Endothelial cell of umbilical vein (primary cell): ENCODE measurements around the gene C1orf159. TPM values are rescaled to one million over a fixed set of nuclear protein-coding genes. Genes with fewer than 3 reads are reported as not detected.

Source experiments
- BruUV-seq: library from RNA; stranded (reverse); fragments of 400-500 nt; replicated peaks from 2 replicates; lab custom pipeline; 2021; lab: Mats Ljungman, UMichigan
- CTCF ChIA-PET: fragments of 300-600, 350-600 bp; sonication (Branson Sonifier 250); formaldehyde crosslinking; loops from one replicate; lab custom pipeline; 2021; ENCODE audit warnings: antibody characterized with exemption, inconsistent platforms; lab: Charles Lee
- POLR2A ChIA-PET: fragments of 300-600, 350-600 bp; sonication (Branson Sonifier 250); formaldehyde crosslinking; loops from one replicate; lab custom pipeline; 2021; ENCODE audit warnings: antibody characterized with exemption, inconsistent platforms; lab: Charles Lee
- DNase-seq: peaks from one replicate; pipeline ENCODE4 v3.0.0-alpha.2; 2011; ENCODE audit warnings: low read depth, low spot score
- FAIRE-seq: peaks from 2 replicates; lab custom pipeline; 2011; peaks lifted over from hg19 to GRCh38; lab: Jason Lieb, UNC
- H2AFZ ChIP-seq: 2 replicates; pipeline ENCODE4 v1.6.0; 2012; ENCODE audit warnings: low read depth, low read length, control low read depth, inconsistent platforms
- H3K27ac ChIP-seq: 2 replicates; pipeline ENCODE4 v1.5.1; 2011; ENCODE audit warnings: low read depth, mild to moderate bottlenecking, control low read depth, low read length, moderate library complexity; ENCODE audit not compliant: insufficient read depth
- H3K27me3 ChIP-seq, 2 experiments: 2 replicates each; pipeline versions ENCODE4 v1.6.0 to v1.6.1; 2011; ENCODE audit warnings: low read length in 2 of 2, mixed read lengths in 1 of 2; ENCODE audit not compliant: control insufficient read depth in 2 of 2, insufficient read depth in 2 of 2
- H3K36me3 ChIP-seq, 2 experiments: 2 replicates in 1 of 2; 3 replicates in 1 of 2; pipeline ENCODE4 v1.5.1; 2011; ENCODE audit warnings: low read length in 2 of 2, mild to moderate bottlenecking in 1 of 2, moderate library complexity in 1 of 2; ENCODE audit not compliant: control insufficient read depth in 2 of 2, insufficient read depth in 2 of 2; ENCODE audit errors: extremely low read depth in 1 of 2
- H3K4me1 ChIP-seq: 3 replicates; pipeline ENCODE4 v1.5.1; 2011; ENCODE audit warnings: mild to moderate bottlenecking, low read length; ENCODE audit not compliant: control insufficient read depth, insufficient read depth; ENCODE audit errors: extremely low read depth
- H3K4me2 ChIP-seq: 2 replicates; pipeline ENCODE4 v1.6.1; 2011; ENCODE audit warnings: low read length, control low read depth, mixed read lengths; ENCODE audit not compliant: insufficient read depth
- H3K4me3 ChIP-seq, 3 experiments: fragments of 200-600 bp in 1 of 3; sonication (generic), shearing (Covaris generic) in 1 of 3; replicated peaks in 1 of 3; 2 replicates each; pipeline ENCODE4 v1.5.1; 2011 to 2016; ENCODE audit warnings: control low read depth in 3 of 3, low read length in 3 of 3, mild to moderate bottlenecking in 2 of 3, inconsistent platforms in 1 of 3, low read depth in 1 of 3, moderate library complexity in 1 of 3; ENCODE audit not compliant: insufficient read depth in 1 of 3
- H3K79me2 ChIP-seq: 2 replicates; pipeline ENCODE4 v1.6.0; 2012; ENCODE audit warnings: low read length, inconsistent platforms; ENCODE audit not compliant: control insufficient read depth, insufficient read depth
- H3K9ac ChIP-seq: replicated peaks from 2 replicates; pipeline ENCODE3; 2011; ENCODE audit warnings: low read length, control low read depth; ENCODE audit not compliant: insufficient read depth; ENCODE audit errors: extremely low read depth
- H3K9me1 ChIP-seq: replicated peaks from 3 replicates; pipeline ENCODE4 v1.6.0; 2011; ENCODE audit warnings: mild to moderate bottlenecking, low read length; ENCODE audit not compliant: control insufficient read depth, insufficient read depth; ENCODE audit errors: extremely low read depth
- H3K9me3 ChIP-seq: replicated peaks from 2 replicates; pipeline ENCODE4 v1.5.1; 2012; ENCODE audit warnings: low read length, inconsistent platforms; ENCODE audit not compliant: control insufficient read depth, insufficient read depth
- H4K20me1 ChIP-seq: replicated peaks from 2 replicates; pipeline ENCODE3; 2011; ENCODE audit warnings: mild to moderate bottlenecking, low read length; ENCODE audit not compliant: control insufficient read depth, insufficient read depth; ENCODE audit errors: extremely low read depth
- EZH2 ChIP-seq: IDR thresholded peaks from 2 replicates; pipeline ENCODE4 v1.6.1; 2012; ENCODE audit warnings: borderline replicate concordance, low read depth, mild to moderate bottlenecking, moderate library complexity, low read length, inconsistent platforms; ENCODE audit not compliant: severe bottlenecking
- FOS ChIP-seq: IDR thresholded peaks from 2 replicates; pipeline ENCODE4 v1.6.1; 2011; ENCODE audit warnings: mild to moderate bottlenecking, low read length, moderate library complexity, borderline replicate concordance; ENCODE audit not compliant: insufficient read depth
- GATA2 ChIP-seq: IDR thresholded peaks from 2 replicates; pipeline ENCODE4 v1.7.0; 2011; ENCODE audit warnings: low read depth, mild to moderate bottlenecking, moderate library complexity, mixed read lengths, low read length; ENCODE audit not compliant: insufficient read length, insufficient read depth
- JUN ChIP-seq: IDR thresholded peaks from 2 replicates; pipeline ENCODE4 v1.6.1; 2011; ENCODE audit warnings: borderline replicate concordance, low read depth; ENCODE audit not compliant: insufficient read length, insufficient read depth
- MYC ChIP-seq: IDR thresholded peaks from one replicate; pipeline ENCODE4 v1.6.1; 2011; ENCODE audit warnings: mild to moderate bottlenecking, low read depth, low read length
- POLR2A ChIP-seq: IDR thresholded peaks from 2 replicates; pipeline ENCODE4 v1.6.1; 2012; ENCODE audit warnings: low read depth, mild to moderate bottlenecking, control low read depth, low read length
- POLR2AphosphoS5 ChIP-seq: IDR thresholded peaks from 2 replicates; pipeline ENCODE4 v1.6.1; 2012; ENCODE audit warnings: low read depth, mild to moderate bottlenecking, control low read depth, low read length, moderate library complexity; ENCODE audit not compliant: insufficient read depth
- dilution Hi-C: fragments of 300-500 bp; cut with MboI; formaldehyde crosslinking; loops from one replicate; pipeline ENCODE4 v1.15.0; 2019; ENCODE audit warnings: low sequenced_read_pairs; ENCODE audit not compliant: extremely low pct_ligation_motif_present
- intact Hi-C: fragments of 100-400 bp; cut with micrococcal nuclease; formaldehyde crosslinking; loops from one replicate; pipeline ENCODE4 v1.10.0; 2022
- polyA plus RNA-seq, 4 experiments: library from polyadenylated mRNA; depleted of rRNA in 3 of 4; stranded (reverse) in 3 of 4; unstranded in 1 of 4; fragments of >200 nt; gene quantifications; 2 replicates each; pipeline versions ENCODE4 v1.2.1 to v1.2.3, GENCODE V29; 2011 to 2012; ENCODE audit warnings: missing spikeins in 1 of 4
- total RNA-seq: library from RNA; stranded (reverse); gene quantifications from 2 replicates; pipeline ENCODE4 v1.2.3, GENCODE V29; 2021
- TF ChIP-seq, protein P1 (sequence below), 2 donors: IDR thresholded peaks; 1 replicate in 1 of 2; 2 replicates in 1 of 2; pipeline ENCODE4 v1.5.1; 2011; ENCODE audit warnings: low read length in 2 of 2, mild to moderate bottlenecking in 2 of 2, moderate library complexity in 2 of 2, control low read depth in 1 of 2, inconsistent platforms in 1 of 2, low read depth in 1 of 2; ENCODE audit not compliant: insufficient read depth in 1 of 2; ENCODE audit errors: extremely low read depth in 1 of 2
- TF ChIP-seq, protein P2 (sequence below): IDR thresholded peaks from 2 replicates; pipeline ENCODE4 v1.6.1; 2011; ENCODE audit not compliant: insufficient read depth, insufficient read length

C1orf159 gene
- total and polyA plus RNA-seq, 2 donors (not counting 3 experiments of a cell fraction or from before 2014, with no cell fraction given): 16.1 to 20.1 TPM

DNA sequence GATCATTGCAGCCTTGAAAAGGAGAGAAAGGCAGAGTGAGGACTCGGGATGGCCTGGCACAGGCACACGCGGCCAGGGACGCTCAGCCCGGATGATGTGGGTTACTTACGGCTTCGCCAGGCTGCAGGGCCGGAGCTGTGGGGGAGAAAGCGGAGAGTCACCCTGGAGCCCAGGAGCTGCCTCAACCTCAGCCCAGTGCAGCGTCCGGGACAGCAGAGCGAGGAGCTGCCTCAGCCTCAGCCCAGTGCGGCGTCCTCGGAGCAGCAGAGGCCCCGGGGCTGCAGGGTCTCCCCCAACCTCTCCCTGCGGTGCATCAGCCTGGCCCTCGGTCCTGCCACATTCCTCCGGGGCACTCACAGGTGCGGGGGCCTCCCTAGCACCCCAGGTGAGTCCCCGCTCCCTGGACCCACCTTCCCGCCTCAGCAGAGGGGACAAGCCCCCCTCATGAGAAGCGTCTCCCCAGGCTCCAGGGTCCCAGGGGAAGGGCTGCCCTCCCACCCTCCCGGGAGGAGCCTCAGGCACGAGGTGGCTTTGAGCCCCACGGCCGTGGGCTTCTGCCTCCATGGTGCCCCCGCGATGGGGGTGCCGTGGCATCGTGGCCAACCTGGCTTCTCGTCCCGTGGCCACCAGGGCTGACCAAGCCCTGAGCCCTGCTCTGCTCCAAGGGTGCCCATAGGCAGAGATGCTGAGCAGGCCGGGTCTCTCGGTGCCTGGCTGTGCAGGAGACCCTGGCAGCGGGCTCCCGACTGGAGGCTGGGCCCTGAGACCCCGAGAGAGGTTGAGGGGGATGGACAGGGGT is 31.3 kb downstream of the C1orf159 start:
- TF ChIP-seq MYC: no peak
- no peak for TF ChIP-seq FOS
- TF ChIP-seq POLR2AphosphoS5: no peak
- no peak for TF ChIP-seq JUN
- TF ChIP-seq EZH2: no peak
- TF ChIP-seq, protein P1, sequence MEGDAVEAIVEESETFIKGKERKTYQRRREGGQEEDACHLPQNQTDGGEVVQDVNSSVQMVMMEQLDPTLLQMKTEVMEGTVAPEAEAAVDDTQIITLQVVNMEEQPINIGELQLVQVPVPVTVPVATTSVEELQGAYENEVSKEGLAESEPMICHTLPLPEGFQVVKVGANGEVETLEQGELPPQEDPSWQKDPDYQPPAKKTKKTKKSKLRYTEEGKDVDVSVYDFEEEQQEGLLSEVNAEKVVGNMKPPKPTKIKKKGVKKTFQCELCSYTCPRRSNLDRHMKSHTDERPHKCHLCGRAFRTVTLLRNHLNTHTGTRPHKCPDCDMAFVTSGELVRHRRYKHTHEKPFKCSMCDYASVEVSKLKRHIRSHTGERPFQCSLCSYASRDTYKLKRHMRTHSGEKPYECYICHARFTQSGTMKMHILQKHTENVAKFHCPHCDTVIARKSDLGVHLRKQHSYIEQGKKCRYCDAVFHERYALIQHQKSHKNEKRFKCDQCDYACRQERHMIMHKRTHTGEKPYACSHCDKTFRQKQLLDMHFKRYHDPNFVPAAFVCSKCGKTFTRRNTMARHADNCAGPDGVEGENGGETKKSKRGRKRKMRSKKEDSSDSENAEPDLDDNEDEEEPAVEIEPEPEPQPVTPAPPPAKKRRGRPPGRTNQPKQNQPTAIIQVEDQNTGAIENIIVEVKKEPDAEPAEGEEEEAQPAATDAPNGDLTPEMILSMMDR (IDR thresholded peaks at IDR 0.05; ENCODE audit: extremely low read depth in 1 of 2, insufficient read depth in 1 of 2, low read depth in 1 of 2, low read length in 2 of 2): no peak
- TF ChIP-seq, protein P2, sequence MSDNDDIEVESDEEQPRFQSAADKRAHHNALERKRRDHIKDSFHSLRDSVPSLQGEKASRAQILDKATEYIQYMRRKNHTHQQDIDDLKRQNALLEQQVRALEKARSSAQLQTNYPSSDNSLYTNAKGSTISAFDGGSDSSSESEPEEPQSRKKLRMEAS: no peak
- no peak for TF ChIP-seq GATA2
- TF ChIP-seq POLR2A: no peak
- POLR2A ChIA-PET: no interaction called here
- Histone ChIP-seq H4K20me1 (no peaks in the 10 kb centered on the region), H3K36me3 (no peaks in the 10 kb centered on the region), H2AFZ (no peak overlapping the region), H3K9me1 (no peaks in the 10 kb centered on the region), H3K79me2 (no peaks in the 10 kb centered on the region), H3K4me3 (no peak overlapping the region), H3K9me3 (no peaks in the 10 kb centered on the region), H3K4me1 (no peaks in the 10 kb centered on the region), H3K9ac (no peak overlapping the region), H3K27ac (no peak overlapping the region), H3K4me2 (no peak overlapping the region), H3K27me3 (no peaks in the 10 kb centered on the region)
- dilution Hi-C loops: no loop called here
- no peak for FAIRE-seq
- CTCF ChIA-PET: no interaction called here
- intact Hi-C loops: no loop called here
- BruUV-seq: no TSS peak
- DNase-seq: no peak
